GM19455 (cell line): ENCODE results near the gene XIRP2.
"Not testable (repeated sequence)": the region's sequence is repeated elsewhere in the genome, so short reads cannot be mapped to it uniquely, and the experiment has no call there.

Experiments used
- ATAC-seq: cut with Tn5 transposase; IDR thresholded peaks from one replicate; pipeline ENCODE4 v1.9.1; 2021; ENCODE audit not compliant: unreplicated experiment

Gene XIRP2

GRCh38 chr2:167191588-167191987, 303.3 kb downstream of the XIRP2 start:
- no peak for ATAC-seq

- ATAC-seq: no peak
Measured at GRCh38 chr2:167192833-167193232, 304.6 kb downstream of the XIRP2 start.

- no peak for ATAC-seq
Measured at GRCh38 chr2:167196461-167197252, 308.4 kb downstream of the XIRP2 start.

- ATAC-seq: no peak
Measured at GRCh38 chr2:167198009-167198408, 309.7 kb downstream of the XIRP2 start.

- ATAC-seq: no peak
Measured at GRCh38 chr2:167198576-167198975, 310.3 kb downstream of the XIRP2 start.

- no peak for ATAC-seq
Measured at GRCh38 chr2:167200019-167200418, 311.7 kb downstream of the XIRP2 start.

- ATAC-seq: no peak
Measured at GRCh38 chr2:167209784-167210183, 321.5 kb downstream of the XIRP2 start.

GRCh38 chr2:167212014-167212648, 323.9 kb downstream of the XIRP2 start:
- ATAC-seq: peak; percentile 73

- no peak for ATAC-seq
Measured at GRCh38 chr2:167215595-167215994, 327.3 kb downstream of the XIRP2 start.

- no peak for ATAC-seq
Measured at GRCh38 chr2:167237478-167237877, 349.2 kb downstream of the XIRP2 start.

- ATAC-seq: no peak
Measured at GRCh38 chr2:167240671-167241070, 352.4 kb downstream of the XIRP2 start.

GRCh38 chr2:167249197-167249596, 360.9 kb downstream of the XIRP2 start:
- ATAC-seq: no peak

GRCh38 chr2:167253025-167253424, 364.7 kb downstream of the XIRP2 start:
- no peak for ATAC-seq

- no peak for ATAC-seq
Measured at GRCh38 chr2:167254721-167255120, 366.4 kb downstream of the XIRP2 start.

GRCh38 chr2:167258712-167259111, 370.4 kb downstream of the XIRP2 start:
- ATAC-seq: no peak

GRCh38 chr2:167264380-167264779, 376.1 kb downstream of the XIRP2 start:
- ATAC-seq: no peak

GRCh38 chr2:167265004-167265403, 376.7 kb downstream of the XIRP2 start:
- ATAC-seq: no peak

- ATAC-seq: no peak
Measured at GRCh38 chr2:167265722-167266121, 377.4 kb downstream of the XIRP2 start.

GRCh38 chr2:167268245-167268644, 380.0 kb downstream of the XIRP2 start:
- not testable (repeated sequence) for ATAC-seq

- ATAC-seq: no peak
Measured at GRCh38 chr2:167271932-167272331, 383.7 kb downstream of the XIRP2 start.

GRCh38 chr2:167275046-167275445, 386.8 kb downstream of the XIRP2 start:
- ATAC-seq: no peak

- ATAC-seq: no peak
Measured at GRCh38 chr2:167279810-167280209, 391.5 kb downstream of the XIRP2 start.

- no peak for ATAC-seq
Measured at GRCh38 chr2:167287212-167287611, 398.9 kb downstream of the XIRP2 start.
